Activated naive CD4-positive, alpha-beta T cell treated with anti-CD3 and anti-CD28 coated beads for 36 hours (primary cell): ENCODE results near the gene BAG2. TPM values are rescaled to one million over a fixed set of nuclear protein-coding genes. Genes with fewer than 3 reads are reported as not detected.
A peak's percentile ranks its signal among the peaks of the same experiment; 100 is the strongest.

Source experiments
- CTCF ChIA-PET: fragments of 350-600 bp; sonication (Branson Sonifier 250); formaldehyde crosslinking; loops from one replicate; lab custom pipeline; 2021; ENCODE audit warnings: antibody characterized with exemption; lab: Charles Lee
- DNase-seq: peaks from one replicate; pipeline ENCODE4 v3.0.0-alpha.2; 2020
- H3K27ac Mint-ChIP-seq: one replicate; pipeline ENCODE4 v1.8.0; 2021; ENCODE audit warnings: mild to moderate bottlenecking, mixed read lengths
- H3K27me3 Mint-ChIP-seq: one replicate; pipeline ENCODE4 v1.8.0; 2021; ENCODE audit warnings: low read depth, mixed read lengths
- H3K36me3 Mint-ChIP-seq: one replicate; pipeline ENCODE4 v1.8.0; 2021; ENCODE audit warnings: low read depth, mixed read lengths
- H3K4me1 Mint-ChIP-seq: one replicate; pipeline ENCODE4 v1.8.0; 2021; ENCODE audit warnings: low read depth, mixed read lengths
- H3K4me3 Mint-ChIP-seq: one replicate; pipeline ENCODE4 v1.8.0; 2021; ENCODE audit warnings: mild to moderate bottlenecking, moderate library complexity, mixed read lengths
- H3K9me3 Mint-ChIP-seq: one replicate; pipeline ENCODE4 v1.8.0; 2021; ENCODE audit warnings: mixed read lengths
- intact Hi-C: fragments of 100-400 bp; cut with micrococcal nuclease; formaldehyde crosslinking; loops from one replicate; pipeline ENCODE4 v1.15.1; 2023
- total RNA-seq, 2 experiments: library from RNA; stranded (reverse); gene quantifications; one replicate each; pipeline ENCODE4 v1.2.3, GENCODE V29; 2021

Gene BAG2
- total RNA-seq, 2 experiments from 2014 or later = 6.8 to 7.0 TPM

- DNase-seq = no peak
- Mint-ChIP-seq H3K36me3 (peaks cover 48% of the 10 kb centered on the region), H3K4me3 (no peak overlapping the region), H3K27ac (peak overlapping the region; percentile 59), H3K9me3 (no peaks in the 10 kb centered on the region), H3K27me3 (no peaks in the 10 kb centered on the region), H3K4me1 (peaks cover 12% of the 10 kb centered on the region)
- intact Hi-C loops = no loop called here
- CTCF ChIA-PET = no interaction called here
Observed at GRCh38 chr6:57147955-57148858, 23.9 kb upstream of the BAG2 start.

GRCh38 chr6:57158658-57159057 is 13.5 kb upstream of the BAG2 start:
- Mint-ChIP-seq H3K36me3 (peaks cover 28% of the 10 kb centered on the region), H3K27me3 (no peaks in the 10 kb centered on the region), H3K4me3 (no peak overlapping the region), H3K9me3 (no peaks in the 10 kb centered on the region), H3K27ac (no peak overlapping the region), H3K4me1 (peaks cover 2% of the 10 kb centered on the region)
- DNase-seq = no peak
- CTCF ChIA-PET = no interaction called here
- intact Hi-C loops = no loop called here

- DNase-seq = no peak
- no peak overlapping the region for H3K27ac Mint-ChIP-seq
- intact Hi-C loops = no loop called here
- H3K4me1 Mint-ChIP-seq = peaks cover 2% of the 10 kb centered on the region
- CTCF ChIA-PET = no interaction called here
- H3K36me3 Mint-ChIP-seq = peaks cover 29% of the 10 kb centered on the region
- peaks cover 4% of the 10 kb centered on the region for H3K9me3 Mint-ChIP-seq
- H3K4me3 Mint-ChIP-seq = no peak overlapping the region
- H3K27me3 Mint-ChIP-seq = no peaks in the 10 kb centered on the region
Observed at GRCh38 chr6:57159127-57159526, 13.0 kb upstream of the BAG2 start.

- Mint-ChIP-seq H3K27me3 (no peaks in the 10 kb centered on the region), H3K9me3 (peaks cover 10% of the 10 kb centered on the region), H3K27ac (no peak overlapping the region), H3K36me3 (peaks cover 43% of the 10 kb centered on the region), H3K4me3 (no peak overlapping the region), H3K4me1 (peaks cover 2% of the 10 kb centered on the region)
- CTCF ChIA-PET = interaction anchor here (0.9 kb wide), 1 partner anchor 9 kb away, joined by 3 read pairs; no protein-coding TSS in a partner anchor
- DNase-seq = no peak
- intact Hi-C loops = no loop called here
Observed at GRCh38 chr6:57162028-57162427, 10.1 kb upstream of the BAG2 start.

GRCh38 chr6:57162516-57162915 is 9.6 kb upstream of the BAG2 start:
- Mint-ChIP-seq H3K36me3 (peaks cover 48% of the 10 kb centered on the region), H3K27ac (no peak overlapping the region), H3K4me3 (no peak overlapping the region), H3K9me3 (peaks cover 10% of the 10 kb centered on the region), H3K27me3 (no peaks in the 10 kb centered on the region), H3K4me1 (peaks cover 2% of the 10 kb centered on the region)
- intact Hi-C loops = no loop called here
- DNase-seq = no peak
- CTCF ChIA-PET = no interaction called here

GRCh38 chr6:57163956-57164355 is 8.2 kb upstream of the BAG2 start:
- Mint-ChIP-seq H3K27ac (no peak overlapping the region), H3K36me3 (peaks cover 46% of the 10 kb centered on the region), H3K4me1 (no peaks in the 10 kb centered on the region), H3K4me3 (no peak overlapping the region), H3K27me3 (no peaks in the 10 kb centered on the region), H3K9me3 (peaks cover 10% of the 10 kb centered on the region)
- DNase-seq = no peak
- intact Hi-C loops = no loop called here
- CTCF ChIA-PET = no interaction called here

GRCh38 chr6:57165080-57165479 is 7.0 kb upstream of the BAG2 start:
- intact Hi-C loops = no loop called here
- DNase-seq = no peak
- Mint-ChIP-seq H3K27me3 (no peaks in the 10 kb centered on the region), H3K27ac (no peak overlapping the region), H3K4me3 (no peak overlapping the region), H3K36me3 (peaks cover 46% of the 10 kb centered on the region), H3K9me3 (peaks cover 10% of the 10 kb centered on the region), H3K4me1 (no peaks in the 10 kb centered on the region)
- CTCF ChIA-PET = no interaction called here

GRCh38 chr6:57173056-57173885 is 1.1 kb downstream of the BAG2 start:
- peak overlapping the region; percentile 92 for H3K4me3 Mint-ChIP-seq
- peaks cover 32% of the 10 kb centered on the region for H3K4me1 Mint-ChIP-seq
- no peaks in the 10 kb centered on the region for H3K27me3 Mint-ChIP-seq
- CTCF ChIA-PET = interaction anchor here (0.8 kb wide), 1 partner anchor 148 kb away, joined by 3 read pairs; no protein-coding TSS in a partner anchor
- intact Hi-C loops = loop anchor here (1.0 to 5.0 kb wide), 3 partner anchors 218 to 630 kb away; partner anchors contain the start of gene BEND6
- peak overlapping the region; percentile 85 for H3K27ac Mint-ChIP-seq
- peaks cover 2% of the 10 kb centered on the region for H3K36me3 Mint-ChIP-seq
- peak; percentile 51 for DNase-seq
- no peaks in the 10 kb centered on the region for H3K9me3 Mint-ChIP-seq

- Mint-ChIP-seq H3K9me3 (no peaks in the 10 kb centered on the region), H3K36me3 (peaks cover 1% of the 10 kb centered on the region), H3K4me1 (peaks cover 36% of the 10 kb centered on the region), H3K27ac (peak overlapping the region; percentile 85), H3K27me3 (no peaks in the 10 kb centered on the region), H3K4me3 (peak overlapping the region; percentile 92)
- intact Hi-C loops = loop anchor here (1.0 to 5.0 kb wide), 3 partner anchors 219 to 631 kb away; partner anchors contain the start of gene BEND6
- CTCF ChIA-PET = no interaction called here
- no peak for DNase-seq
Observed at GRCh38 chr6:57173886-57174510, 1.9 kb downstream of the BAG2 start.

GRCh38 chr6:57174511-57174907 is 2.4 kb downstream of the BAG2 start:
- peak overlapping the region; percentile 85 for H3K27ac Mint-ChIP-seq
- intact Hi-C loops = loop anchor here (5.0 kb wide), 1 partner anchor 272 kb away; no protein-coding TSS in a partner anchor
- H3K9me3 Mint-ChIP-seq = no peaks in the 10 kb centered on the region
- no peak for DNase-seq
- peak overlapping the region; percentile 92 for H3K4me3 Mint-ChIP-seq
- peaks cover 37% of the 10 kb centered on the region for H3K4me1 Mint-ChIP-seq
- CTCF ChIA-PET = no interaction called here
- H3K27me3 Mint-ChIP-seq = no peaks in the 10 kb centered on the region
- H3K36me3 Mint-ChIP-seq = peaks cover 1% of the 10 kb centered on the region

- CTCF ChIA-PET = no interaction called here
- intact Hi-C loops = no loop called here
- no peak for DNase-seq
- no peaks in the 10 kb centered on the region for H3K9me3 Mint-ChIP-seq
- H3K27me3 Mint-ChIP-seq = no peaks in the 10 kb centered on the region
- H3K27ac Mint-ChIP-seq = no peak overlapping the region
- H3K4me1 Mint-ChIP-seq = peaks cover 31% of the 10 kb centered on the region
- no peak overlapping the region for H3K4me3 Mint-ChIP-seq
- peaks cover 13% of the 10 kb centered on the region for H3K36me3 Mint-ChIP-seq
Observed at GRCh38 chr6:57177545-57178265, 5.6 kb downstream of the BAG2 start.
